ENCODE measurements around the gene FAHD2A. TPM values are rescaled to one million over a fixed set of nuclear protein-coding genes. Genes with fewer than 3 reads are reported as not detected.
"Not testable (repeated sequence)": the region's sequence is repeated elsewhere in the genome, so short reads cannot be mapped to it uniquely, and the experiment has no call there.

The FAHD2A gene
- total RNA-seq, 1 donor from 2014 or later: 42.0 TPM

DNA sequence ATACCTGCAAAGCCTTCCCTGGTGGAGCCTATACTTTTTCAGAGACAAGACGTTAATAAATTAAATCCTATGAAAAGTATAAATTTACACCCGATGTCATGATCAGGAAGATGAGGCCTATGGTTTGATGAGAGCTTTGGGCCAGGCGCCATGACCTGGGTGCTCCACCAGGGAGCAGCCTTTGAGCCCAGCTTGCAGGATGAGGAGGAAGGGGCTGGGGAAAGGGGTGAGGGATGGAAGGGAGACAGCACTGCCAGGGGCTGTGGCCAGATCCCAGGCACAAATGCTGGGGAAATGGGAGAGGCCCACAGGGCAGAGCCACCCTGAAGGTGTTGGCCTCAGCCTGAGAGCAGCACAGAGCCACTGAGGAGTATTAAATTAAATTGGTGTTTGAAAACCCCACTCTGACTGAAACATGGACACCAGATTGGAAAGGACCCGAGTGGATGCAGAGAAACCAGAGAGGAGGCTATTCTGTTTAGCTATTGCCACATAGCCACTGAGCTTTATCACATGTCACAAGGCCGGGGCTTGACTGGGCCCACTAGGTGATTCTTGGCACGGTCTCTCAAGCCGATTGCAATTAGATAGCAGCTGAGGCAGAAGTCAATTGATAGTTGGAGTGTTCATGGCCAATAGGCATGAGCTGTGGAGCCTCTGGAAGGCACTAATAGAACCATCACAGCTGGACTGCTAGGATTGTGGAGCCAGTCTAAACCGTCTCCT is 9.6 kb upstream of the FAHD2A start:
- Histone ChIP-seq H3K9me3 (no peaks in the 10 kb centered on the region), H3K27ac (no peak overlapping the region), H3K4me1 (peaks cover 8% of the 10 kb centered on the region), H3K27me3 (no peaks in the 10 kb centered on the region), H3K4me3 (no peak overlapping the region), H3K36me3 (no peaks in the 10 kb centered on the region)
- no peak for DNase-seq (ENCODE audit: extremely low spot score in 2 of 2)
- TF ChIP-seq POLR2AphosphoS5 (IDR thresholded peaks at IDR 0.05; ENCODE audit: insufficient read depth in 1 of 2, low read depth in 1 of 2) (no peak), CTCF (IDR thresholded peaks at IDR 0.05) (no peak), POLR2A (IDR thresholded peaks at IDR 0.05) (no peak)
- intact Hi-C loops (cut with DNase I): no loop called here

GRCh38 chr2:95393901-95394300 is 8.6 kb upstream of the FAHD2A start:
- no peak overlapping the region for H3K27ac ChIP-seq
- DNase-seq (ENCODE audit: extremely low spot score in 2 of 2): no peak

DNA sequence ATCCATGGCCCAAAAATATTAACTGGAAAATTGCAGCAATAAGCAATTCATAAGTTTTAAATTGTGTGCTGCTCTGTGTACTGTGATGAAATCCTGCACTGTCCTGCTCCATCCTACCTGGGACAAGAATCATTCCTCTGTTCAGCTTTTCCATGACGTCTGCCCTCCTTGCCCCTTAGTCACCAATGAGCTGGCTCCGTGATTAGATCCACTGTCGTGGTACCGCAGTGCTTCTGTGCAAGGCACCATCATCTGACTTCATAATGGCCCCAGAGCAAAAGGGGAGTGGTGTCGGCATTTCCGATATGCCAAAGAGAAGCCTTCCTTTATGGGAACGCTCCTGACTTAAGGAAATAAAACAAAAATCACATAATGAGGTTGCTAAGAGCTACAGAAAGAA is 3.4 kb upstream of the FAHD2A start:
- no peak overlapping the region for H3K27ac ChIP-seq
- intact Hi-C loops (cut with DNase I): no loop called here
- no peaks in the 10 kb centered on the region for H3K36me3 ChIP-seq
- peaks cover 20% of the 10 kb centered on the region for H3K4me1 ChIP-seq
- TF ChIP-seq CTCF (IDR thresholded peaks at IDR 0.05) (no peak), POLR2AphosphoS5 (IDR thresholded peaks at IDR 0.05; ENCODE audit: insufficient read depth in 1 of 2, low read depth in 1 of 2) (no peak)
- H3K9me3 ChIP-seq: no peaks in the 10 kb centered on the region
- no peaks in the 10 kb centered on the region for H3K27me3 ChIP-seq
- H3K4me3 ChIP-seq: no peak overlapping the region
- DNase-seq (ENCODE audit: extremely low spot score in 2 of 2): no peak

More at GRCh38 chr2:95393901-95394300, 8.6 kb upstream of the FAHD2A start:
- H3K4me1 ChIP-seq: peaks cover 6% of the 10 kb centered on the region
- H3K4me3 ChIP-seq: no peak overlapping the region
- TF ChIP-seq POLR2AphosphoS5 (IDR thresholded peaks at IDR 0.05; ENCODE audit: insufficient read depth in 1 of 2, low read depth in 1 of 2) (no peak), CTCF (IDR thresholded peaks at IDR 0.05) (no peak), POLR2A (IDR thresholded peaks at IDR 0.05) (no peak)
- H3K9me3 ChIP-seq: no peaks in the 10 kb centered on the region
- H3K36me3 ChIP-seq: no peaks in the 10 kb centered on the region
- intact Hi-C loops (cut with DNase I): no loop called here
- H3K27me3 ChIP-seq: no peaks in the 10 kb centered on the region

DNA sequence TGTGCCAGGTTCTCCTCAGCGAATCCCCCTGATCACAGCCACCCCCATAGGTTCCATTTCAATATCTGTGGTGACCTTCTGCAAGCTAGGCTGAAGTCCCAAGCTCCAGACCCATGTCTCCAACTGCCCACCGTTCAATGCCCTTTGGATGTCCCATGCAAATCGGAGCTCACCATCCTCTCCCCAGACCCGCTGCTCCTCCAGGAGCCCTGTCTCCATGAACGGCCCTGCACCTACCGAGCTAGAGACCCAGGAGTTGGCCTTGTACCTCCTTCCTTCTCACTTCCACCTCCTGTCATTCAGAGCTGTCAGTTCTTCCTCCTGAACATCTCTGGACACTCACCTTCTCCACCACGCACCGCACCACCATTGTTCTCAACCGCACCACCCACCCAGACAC is 1.0 kb upstream of the FAHD2A start:
- H3K9me3 ChIP-seq: no peaks in the 10 kb centered on the region
- no peak for DNase-seq (ENCODE audit: extremely low spot score in 2 of 2)
- intact Hi-C loops (cut with DNase I): no loop called here
- peak overlapping the region; percentile 78 for H3K27ac ChIP-seq
- no peak for TF ChIP-seq POLR2A (IDR thresholded peaks at IDR 0.05)
- H3K36me3 ChIP-seq: no peaks in the 10 kb centered on the region
- H3K4me3 ChIP-seq: peak overlapping the region; percentile 69 to 71
- H3K27me3 ChIP-seq: no peaks in the 10 kb centered on the region
- peaks cover 22% of the 10 kb centered on the region for H3K4me1 ChIP-seq

DNA sequence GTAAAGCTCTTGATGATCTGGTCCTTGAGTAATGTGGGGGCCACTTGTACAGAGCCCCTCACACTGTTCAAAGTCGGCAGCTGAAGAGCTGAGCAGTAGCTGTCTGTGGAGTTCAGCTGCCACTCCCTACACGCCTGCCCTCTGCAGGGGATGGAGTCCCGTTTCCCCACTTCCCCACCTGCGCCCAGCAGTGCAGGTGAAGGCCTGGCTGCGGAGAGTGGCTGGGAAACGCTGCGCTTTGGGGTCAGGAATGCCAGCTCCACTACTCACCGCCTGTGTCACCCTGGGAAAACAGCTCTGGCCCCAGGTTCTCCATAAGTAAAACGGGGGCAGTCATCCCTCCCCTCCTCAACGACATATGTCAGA is 521 bp upstream of the FAHD2A start:
- H3K36me3 ChIP-seq; H3K27me3 ChIP-seq; intact Hi-C loops (cut with DNase I); DNase-seq (ENCODE audit: extremely low spot score in 2 of 2); H3K9me3 ChIP-seq: not testable (repeated sequence)
- Histone ChIP-seq H3K27ac (peak overlapping the region; percentile 78), H3K4me3 (peak overlapping the region; percentile 69 to 71), H3K4me1 (peaks cover 22% of the 10 kb centered on the region)

DNA sequence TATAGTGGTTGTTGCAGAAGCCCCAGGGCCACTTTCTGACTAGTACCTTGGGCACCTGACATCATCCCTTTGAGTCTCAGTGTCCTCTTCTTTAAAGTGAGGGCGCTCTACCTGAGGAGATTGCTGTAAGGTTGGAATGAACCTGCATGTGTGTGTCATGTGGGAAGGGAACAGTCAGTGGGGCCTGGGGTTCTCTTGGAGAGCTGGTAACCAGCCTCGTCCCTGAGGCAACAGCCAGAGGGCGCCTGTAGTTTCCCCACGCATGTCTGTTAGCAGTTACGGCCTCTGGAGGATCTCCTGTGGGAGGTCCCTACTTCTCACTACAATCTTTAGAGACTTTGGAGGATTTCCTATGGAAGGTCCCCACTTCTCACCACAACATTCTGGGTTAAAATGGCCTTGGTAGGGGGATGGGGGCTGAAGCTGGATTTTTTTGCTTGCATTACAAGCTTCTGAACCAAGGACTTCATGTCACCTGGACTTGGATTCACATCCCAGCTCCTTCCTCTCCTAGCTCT is 755 bp downstream of the FAHD2A start:
- peak in 1 of 3 experiments; percentile 10 for TF ChIP-seq CTCF (IDR thresholded peaks at IDR 0.05)
- Histone ChIP-seq H3K4me3 (peak overlapping the region; percentile 69 to 71), H3K27ac (peak overlapping the region; percentile 78), H3K4me1 (peaks cover 22% of the 10 kb centered on the region)
- H3K36me3 ChIP-seq; DNase-seq (ENCODE audit: extremely low spot score in 2 of 2); H3K27me3 ChIP-seq; H3K9me3 ChIP-seq; intact Hi-C loops (cut with DNase I): not testable (repeated sequence)

DNA sequence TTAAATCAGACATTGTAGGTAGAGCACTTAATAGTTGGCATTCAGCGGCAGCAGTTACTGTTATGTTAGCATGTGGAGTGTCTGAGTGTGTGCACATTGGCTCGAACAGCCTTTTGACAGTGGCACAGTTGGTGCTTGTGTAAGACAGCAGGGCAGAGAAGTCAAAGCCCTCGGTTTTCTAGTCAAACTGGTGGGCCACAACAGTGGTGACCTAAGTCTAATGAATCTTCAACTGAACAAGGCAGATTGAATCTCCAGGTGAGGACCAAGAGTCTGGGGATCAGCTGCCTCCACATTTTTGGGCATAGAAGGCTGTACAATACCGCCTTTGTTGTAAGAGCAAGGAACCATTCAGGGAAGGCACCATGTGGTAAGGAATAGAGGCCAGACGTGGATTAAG is 1.3 kb downstream of the FAHD2A start:
- H3K27me3 ChIP-seq; H3K9me3 ChIP-seq; H3K36me3 ChIP-seq; intact Hi-C loops (cut with DNase I); H3K27ac ChIP-seq: not testable (repeated sequence)
- peak in 1 of 2 donors; percentile 80 for DNase-seq (ENCODE audit: extremely low spot score in 2 of 2)
- H3K4me1 ChIP-seq: peaks cover 22% of the 10 kb centered on the region
- H3K4me3 ChIP-seq: peak overlapping the region in 1 of 2 donors; percentile 71

DNA sequence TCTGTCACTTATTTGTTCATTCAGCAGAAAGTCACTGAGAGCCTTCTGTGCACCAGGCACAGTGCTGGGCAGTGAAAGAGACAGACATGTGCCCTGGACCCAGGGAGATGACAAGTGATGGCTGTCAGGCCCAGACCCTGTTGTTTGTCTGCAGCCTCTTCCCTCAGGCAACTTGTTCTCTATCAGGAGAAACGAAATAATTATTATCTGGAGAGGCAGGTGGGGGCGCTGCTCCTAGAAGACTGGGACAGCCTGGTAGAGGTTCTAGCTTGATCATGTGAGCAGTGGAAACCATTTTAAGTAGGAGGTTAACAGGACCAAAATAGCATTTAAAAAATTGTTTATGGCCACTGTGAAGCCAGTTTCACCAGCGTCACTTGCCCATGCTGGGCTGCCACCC is 2.2 kb downstream of the FAHD2A start:
- H3K4me1 ChIP-seq: peaks cover 22% of the 10 kb centered on the region
- H3K27me3 ChIP-seq; H3K9me3 ChIP-seq; H3K4me3 ChIP-seq; H3K27ac ChIP-seq; H3K36me3 ChIP-seq; intact Hi-C loops (cut with DNase I); DNase-seq (ENCODE audit: extremely low spot score in 2 of 2): not testable (repeated sequence)

GRCh38 chr2:95411239-95411638 is 8.7 kb downstream of the FAHD2A start:
- H3K4me1 ChIP-seq; H3K27me3 ChIP-seq; H3K36me3 ChIP-seq; H3K4me3 ChIP-seq; H3K27ac ChIP-seq; H3K9me3 ChIP-seq; intact Hi-C loops (cut with DNase I): not testable (repeated sequence)
- DNase-seq (ENCODE audit: extremely low spot score in 2 of 2): peak in 1 of 2 donors; percentile 72

Data from vagina (tissue), 2 donors.